Fibroblast of mammary gland (primary cell): ENCODE data around the gene GNL1.
A peak's percentile ranks its signal among the peaks of the same experiment; 100 is the strongest.

ENCODE experiments used
- DNase-seq: peaks from one replicate; pipeline ENCODE4 v3.0.0-alpha.2; 2010; ENCODE audit warnings: low read depth
- H3K4me3 ChIP-seq: 2 replicates; pipeline ENCODE4 v1.5.1; 2011; ENCODE audit warnings: low read depth, mild to moderate bottlenecking, low read length, moderate library complexity; ENCODE audit not compliant: control insufficient read depth
- CTCF ChIP-seq: conservative IDR thresholded peaks from 2 replicates; pipeline ENCODE4 v1.5.1; 2011; ENCODE audit warnings: low read depth, low read length, inconsistent platforms; ENCODE audit not compliant: control insufficient read depth, insufficient read depth

GNL1 gene

GRCh38 chr6:30557683-30557981 lies 1.3 kb upstream of the GNL1 start:
- DNase-seq: no peak

GRCh38 chr6:30556906-30557682 lies 805 bp upstream of the GNL1 start, which contains the start of gene PRR3:
PRR3 (plus strand) TSS chr6:30557295; CDS start chr6:30557345, 50 bp downstream.
- DNase-seq: peak; percentile 89
- TF ChIP-seq CTCF: no peak
- peak within 1 kb of the TSS; percentile 98 for H3K4me3 ChIP-seq

More at GRCh38 chr6:30557683-30557981, 1.3 kb upstream of the GNL1 start:
- no peak for TF ChIP-seq CTCF
- H3K4me3 ChIP-seq: peak overlapping the region; percentile 98

- TF ChIP-seq CTCF: no peak
- DNase-seq: no peak
- peak overlapping the region; percentile 98 for H3K4me3 ChIP-seq
Observed at GRCh38 chr6:30555816-30556065, 548 bp downstream of the GNL1 start.

- DNase-seq: peak; percentile 31
Observed at GRCh38 chr6:30554962-30555815, 1.1 kb downstream of the GNL1 start.

GRCh38 chr6:30554404-30554803 lies 1.9 kb downstream of the GNL1 start:
- no peak for TF ChIP-seq CTCF

More at GRCh38 chr6:30554962-30555815, 1.1 kb downstream of the GNL1 start:
- TF ChIP-seq CTCF: no peak
- peak overlapping the region; percentile 98 for H3K4me3 ChIP-seq

GRCh38 chr6:30548375-30548774 lies 7.9 kb downstream of the GNL1 start:
- no peak for TF ChIP-seq CTCF
- H3K4me3 ChIP-seq: no peak overlapping the region
- DNase-seq: peak; percentile 91

More at GRCh38 chr6:30554404-30554803, 1.9 kb downstream of the GNL1 start:
- DNase-seq: no peak
- no peak overlapping the region for H3K4me3 ChIP-seq

- TF ChIP-seq CTCF: no peak
- DNase-seq: no peak
- no peak overlapping the region for H3K4me3 ChIP-seq
Observed at GRCh38 chr6:30547454-30547853, 8.8 kb downstream of the GNL1 start.
